Trophoblast cell (in vitro differentiated cells and primary cell): ENCODE results near the gene FAM83E.

ENCODE experiments used
- DNase-seq, 2 donors: peaks; one replicate each; pipeline ENCODE4 v3.0.0-alpha.2; 2016
- H2AFZ ChIP-seq: 2 replicates; pipeline ENCODE4 v1.6.1; 2013; ENCODE audit warnings: low read length, moderate library complexity, mild to moderate bottlenecking; ENCODE audit not compliant: insufficient read depth, poor library complexity
- H2AK5ac ChIP-seq: 2 replicates; pipeline ENCODE4 v1.6.1; 2013; ENCODE audit warnings: mild to moderate bottlenecking, low read length
- H2BK120ac ChIP-seq: 2 replicates; pipeline ENCODE4 v1.6.1; 2013; ENCODE audit warnings: low read length, mild to moderate bottlenecking, moderate library complexity; ENCODE audit not compliant: insufficient read depth, poor library complexity
- H2BK12ac ChIP-seq: 2 replicates; pipeline ENCODE4 v1.6.1; 2013; ENCODE audit warnings: mild to moderate bottlenecking, low read length, moderate library complexity
- H2BK5ac ChIP-seq: 2 replicates; pipeline ENCODE4 v1.6.1; 2013; ENCODE audit warnings: low read length, low read depth, moderate library complexity, mild to moderate bottlenecking; ENCODE audit not compliant: poor library complexity
- H3K14ac ChIP-seq: 2 replicates; pipeline ENCODE4 v1.6.1; 2013; ENCODE audit warnings: mild to moderate bottlenecking, low read length
- H3K18ac ChIP-seq: 2 replicates; pipeline ENCODE4 v1.6.1; 2013; ENCODE audit warnings: mild to moderate bottlenecking, low read length
- H3K23ac ChIP-seq: 2 replicates; pipeline ENCODE4 v1.6.1; 2013; ENCODE audit warnings: low read length
- H3K27ac ChIP-seq: 2 replicates; pipeline ENCODE4 v1.5.1; 2013; ENCODE audit warnings: low read depth, mild to moderate bottlenecking, inconsistent platforms, low read length, moderate library complexity
- H3K27me3 ChIP-seq: 2 replicates; pipeline ENCODE4 v1.6.1; 2013; ENCODE audit warnings: inconsistent platforms, mild to moderate bottlenecking, low read length, moderate library complexity; ENCODE audit not compliant: insufficient read depth
- H3K36me3 ChIP-seq, 2 experiments: 1 replicate in 1 of 2; 2 replicates in 1 of 2; pipeline ENCODE4 v1.6.1; 2013; ENCODE audit warnings: low read length in 2 of 2, mild to moderate bottlenecking in 2 of 2, moderate library complexity in 1 of 2; ENCODE audit not compliant: insufficient read depth in 2 of 2, control insufficient read depth in 1 of 2
- H3K4ac ChIP-seq: 2 replicates; pipeline ENCODE4 v1.6.1; 2013; ENCODE audit warnings: low read depth, mild to moderate bottlenecking, low read length, moderate library complexity
- H3K4me1 ChIP-seq, 2 experiments: 1 replicate in 1 of 2; 2 replicates in 1 of 2; pipeline ENCODE4 v1.6.1; 2013; ENCODE audit warnings: low read length in 2 of 2, mild to moderate bottlenecking in 2 of 2, moderate library complexity in 1 of 2; ENCODE audit not compliant: insufficient read depth in 2 of 2, control insufficient read depth in 1 of 2
- H3K4me2 ChIP-seq: 2 replicates; pipeline ENCODE4 v1.6.1; 2013; ENCODE audit warnings: inconsistent platforms, mild to moderate bottlenecking, low read length, moderate library complexity
- H3K4me3 ChIP-seq: 2 replicates; pipeline ENCODE4 v1.5.1; 2013; ENCODE audit warnings: mild to moderate bottlenecking, low read depth, low read length, inconsistent platforms
- H3K79me1 ChIP-seq: one replicate; pipeline ENCODE4 v1.6.1; 2013; ENCODE audit warnings: low read length
- H3K79me2 ChIP-seq: 2 replicates; pipeline ENCODE4 v1.6.1; 2013; ENCODE audit warnings: low read length, mild to moderate bottlenecking; ENCODE audit not compliant: control insufficient read depth, insufficient read depth, poor library complexity
- H3K9ac ChIP-seq: 2 replicates; pipeline ENCODE4 v1.6.1; 2013; ENCODE audit warnings: mild to moderate bottlenecking, low read length
- H3K9me3 ChIP-seq: 2 replicates; pipeline ENCODE4 v1.6.1; 2013; ENCODE audit warnings: low read depth, mild to moderate bottlenecking, control low read depth, inconsistent platforms, low read length; ENCODE audit not compliant: insufficient read depth
- H4K12ac ChIP-seq: 2 replicates; pipeline ENCODE4 v1.6.1; 2013; ENCODE audit warnings: low read depth, mild to moderate bottlenecking, low read length, moderate library complexity
- H4K8ac ChIP-seq: 2 replicates; pipeline ENCODE4 v1.6.1; 2013; ENCODE audit warnings: low read depth, mild to moderate bottlenecking, low read length, moderate library complexity
- H4K91ac ChIP-seq: one replicate; pipeline ENCODE4 v1.6.1; 2013; ENCODE audit warnings: low read depth, mild to moderate bottlenecking, low read length, moderate library complexity
- WGBS: extraction: QIAGEN DNeasy Blood & Tissue Kit; methylation state at CpG from one replicate; pipeline ENCODE4 v1.1.7; 2013; ENCODE audit warnings: missing lambda C conversion rate; ENCODE audit not compliant: insufficient read length, insufficient coverage; ENCODE audit errors: extremely low coverage; 5-methylcytosine and 5-hydroxymethylcytosine counted together

The FAM83E gene

DNA sequence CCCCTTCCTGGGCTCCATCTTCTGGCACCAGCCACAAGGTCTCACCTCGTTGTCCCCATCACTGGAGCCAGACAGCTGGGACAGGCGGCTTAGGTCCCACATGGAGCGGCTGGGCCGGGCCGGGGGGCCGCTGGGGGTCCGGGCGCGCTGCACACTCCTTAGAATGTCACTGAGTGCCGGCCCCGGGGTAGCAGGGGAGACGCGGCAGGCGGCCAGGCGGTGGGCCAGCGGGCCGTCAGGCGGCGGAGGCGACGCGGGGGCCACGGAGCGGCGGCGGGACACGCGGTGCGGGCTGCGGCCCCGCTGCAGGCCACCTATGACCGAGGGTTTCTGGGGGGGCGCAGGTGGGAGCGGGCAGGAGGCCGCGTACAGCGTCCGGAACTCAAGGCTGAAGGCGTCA is 11.4 kb downstream of the FAM83E start:
- no peaks in the 10 kb centered on the region for H3K27me3 ChIP-seq

DNA sequence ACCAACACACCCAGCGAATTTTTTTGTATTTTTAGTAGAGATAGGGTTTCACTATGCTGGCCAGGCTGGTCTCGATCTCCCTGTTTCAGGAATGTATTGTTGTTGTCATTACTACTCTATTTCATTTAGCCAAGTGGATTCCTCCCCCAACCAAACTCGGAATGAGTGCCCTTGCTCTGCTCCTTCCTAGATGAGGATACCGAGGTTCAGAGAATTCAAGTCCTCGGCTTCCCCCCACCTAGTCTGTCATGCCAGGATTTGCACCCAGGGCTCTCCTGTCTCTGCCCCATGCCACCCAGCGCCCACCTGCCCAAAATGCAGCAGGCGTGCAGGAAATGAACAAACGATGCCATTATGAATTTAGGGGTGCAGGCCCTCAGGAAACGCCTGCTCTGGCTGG is 11.9 kb downstream of the FAM83E start:
- Histone ChIP-seq H4K91ac (no peak overlapping the region), H2BK5ac (no peak overlapping the region)
- WGBS: no CpG with 5 or more reads among the region's 9 CpGs

More for the DNA sequence above, 11.4 kb downstream of the FAM83E start:
- H3K36me3 ChIP-seq: no peaks in the 10 kb centered on the region
- no peak overlapping the region for H3K27ac ChIP-seq
- H2BK5ac ChIP-seq: no peak overlapping the region
- H3K79me2 ChIP-seq: no peaks in the 10 kb centered on the region
- no peaks in the 10 kb centered on the region for H3K79me1 ChIP-seq
- no peak overlapping the region for H2BK12ac ChIP-seq
- H3K4me2 ChIP-seq: no peak overlapping the region
- no peak overlapping the region for H3K4ac ChIP-seq
- H4K12ac ChIP-seq: no peak overlapping the region
- WGBS: no CpG with 5 or more reads among the region's 39 CpGs
- no peak for DNase-seq
- H3K4me3 ChIP-seq: no peak overlapping the region
- H3K9ac ChIP-seq: no peak overlapping the region
- H3K18ac ChIP-seq: no peak overlapping the region
- H3K23ac ChIP-seq: no peak overlapping the region
- no peak overlapping the region for H4K8ac ChIP-seq
- H3K9me3 ChIP-seq: no peaks in the 10 kb centered on the region
- H3K4me1 ChIP-seq: no peaks in the 10 kb centered on the region
- no peak overlapping the region for H4K91ac ChIP-seq
- H2AFZ ChIP-seq: no peak overlapping the region
- no peak overlapping the region for H2BK120ac ChIP-seq
- H2AK5ac ChIP-seq: no peak overlapping the region
- no peak overlapping the region for H3K14ac ChIP-seq

GRCh38 chr19:48600679-48601417 is 14.0 kb downstream of the FAM83E start:
- H2BK12ac ChIP-seq: no peak overlapping the region
- no peak overlapping the region for H2AFZ ChIP-seq
- H2BK5ac ChIP-seq: no peak overlapping the region
- no peak overlapping the region for H4K12ac ChIP-seq
- no peak for DNase-seq
- H2AK5ac ChIP-seq: no peak overlapping the region
- H2BK120ac ChIP-seq: no peak overlapping the region
- H3K27me3 ChIP-seq: no peaks in the 10 kb centered on the region
- H4K8ac ChIP-seq: no peak overlapping the region
- no peak overlapping the region for H3K14ac ChIP-seq
- H3K79me2 ChIP-seq: no peaks in the 10 kb centered on the region
- H3K27ac ChIP-seq: no peak overlapping the region
- no peak overlapping the region for H3K9ac ChIP-seq
- no peaks in the 10 kb centered on the region for H3K9me3 ChIP-seq
- no peak overlapping the region for H3K4ac ChIP-seq
- no peak overlapping the region for H3K4me2 ChIP-seq
- no peak overlapping the region for H3K4me3 ChIP-seq
- H3K18ac ChIP-seq: no peak overlapping the region
- H3K23ac ChIP-seq: no peak overlapping the region
- no peaks in the 10 kb centered on the region for H3K79me1 ChIP-seq
- H3K4me1 ChIP-seq: no peaks in the 10 kb centered on the region
- H4K91ac ChIP-seq: no peak overlapping the region
- no peaks in the 10 kb centered on the region for H3K36me3 ChIP-seq
- no CpG with 5 or more reads among the region's 21 CpGs for WGBS

More for the DNA sequence above, 11.9 kb downstream of the FAM83E start:
- Histone ChIP-seq H3K4me3 (no peak overlapping the region), H3K4me2 (no peak overlapping the region), H2AK5ac (no peak overlapping the region), H3K4ac (no peak overlapping the region), H4K12ac (no peak overlapping the region), H3K36me3 (no peaks in the 10 kb centered on the region), H3K27ac (no peak overlapping the region), H3K4me1 (no peaks in the 10 kb centered on the region), H3K9me3 (no peaks in the 10 kb centered on the region), H3K27me3 (no peaks in the 10 kb centered on the region), H2AFZ (no peak overlapping the region), H3K79me2 (no peaks in the 10 kb centered on the region), H2BK120ac (no peak overlapping the region), H3K18ac (no peak overlapping the region), H3K79me1 (no peaks in the 10 kb centered on the region), H3K23ac (no peak overlapping the region), H2BK12ac (no peak overlapping the region), H3K14ac (no peak overlapping the region), H3K9ac (no peak overlapping the region), H4K8ac (no peak overlapping the region)
- no peak for DNase-seq

GRCh38 chr19:48598996-48599700 is 15.7 kb downstream of the FAM83E start:
- no peak overlapping the region for H3K4me3 ChIP-seq
- no peak overlapping the region for H3K14ac ChIP-seq
- H3K27me3 ChIP-seq: no peaks in the 10 kb centered on the region
- no CpG with 5 or more reads among the region's 30 CpGs for WGBS
- no peak overlapping the region for H4K8ac ChIP-seq
- no peaks in the 10 kb centered on the region for H3K4me1 ChIP-seq
- H2BK5ac ChIP-seq: no peak overlapping the region
- no peaks in the 10 kb centered on the region for H3K9me3 ChIP-seq
- no peak overlapping the region for H3K4me2 ChIP-seq
- no peak overlapping the region for H2BK120ac ChIP-seq
- H3K23ac ChIP-seq: no peak overlapping the region
- no peak overlapping the region for H2BK12ac ChIP-seq
- H3K79me1 ChIP-seq: no peaks in the 10 kb centered on the region
- H3K27ac ChIP-seq: no peak overlapping the region
- no peaks in the 10 kb centered on the region for H3K36me3 ChIP-seq
- no peak overlapping the region for H3K4ac ChIP-seq
- no peak overlapping the region for H4K12ac ChIP-seq
- no peak overlapping the region for H3K18ac ChIP-seq
- DNase-seq: no peak
- no peak overlapping the region for H2AK5ac ChIP-seq
- H3K9ac ChIP-seq: no peak overlapping the region
- H4K91ac ChIP-seq: no peak overlapping the region
- no peak overlapping the region for H2AFZ ChIP-seq
- no peaks in the 10 kb centered on the region for H3K79me2 ChIP-seq
